ENCODE results near the gene PAMR1. TPM values are rescaled to one million over a fixed set of nuclear protein-coding genes. Genes with fewer than 3 reads are reported as not detected.

Gene PAMR1
- total RNA-seq, 1 experiment from 2014 or later: 1.1 TPM

GRCh38 chr11:35496416-35496815 lies 29.0 kb downstream of the PAMR1 start:
- no peaks in the 10 kb centered on the region for H3K9me2 ChIP-seq (ENCODE audit: insufficient read depth)
- H3K4me2 ChIP-seq: no peak overlapping the region
- no TSS peak for BruUV-seq (replicated peaks)
- H4K20me1 ChIP-seq (ENCODE audit: insufficient read depth): no peaks in the 10 kb centered on the region
- H2AFZ ChIP-seq: no peak overlapping the region
- H3K4me3 ChIP-seq: no peak overlapping the region
- no peaks in the 10 kb centered on the region for H3F3A ChIP-seq (ENCODE audit: insufficient read depth, low read depth)
- H3K27ac ChIP-seq: no peak overlapping the region
- no peaks in the 10 kb centered on the region for H3K79me2 ChIP-seq (ENCODE audit: low read depth)
- H3K27me3 ChIP-seq (ENCODE audit: insufficient read depth, low read depth): no peaks in the 10 kb centered on the region
- H3K4me1 ChIP-seq (replicated peaks; ENCODE audit: insufficient read depth): no peaks in the 10 kb centered on the region
- no peaks in the 10 kb centered on the region for H3K36me3 ChIP-seq (ENCODE audit: low read depth)
- DNase-seq: no peak
- intact Hi-C loops (cut with micrococcal nuclease; ENCODE audit: unreplicated experiment): no loop called here
- TF ChIP-seq CTCF (conservative IDR thresholded peaks at IDR 0.05) (no peak), EZH2 (IDR thresholded peaks at IDR 0.05; ENCODE audit: low read depth) (no peak)
- CTCF ChIA-PET: interaction anchor here (0.5 kb wide), 1 partner anchor 8 kb away, joined by 7 read pairs; no protein-coding TSS in a partner anchor
- no peaks in the 10 kb centered on the region for H3K9me3 ChIP-seq (ENCODE audit: insufficient read depth, low read depth)
- POLR2A ChIA-PET (ENCODE audit: unreplicated experiment): no interaction called here

- TF ChIP-seq CTCF (conservative IDR thresholded peaks at IDR 0.05) (no peak), EZH2 (IDR thresholded peaks at IDR 0.05; ENCODE audit: low read depth) (no peak)
- ChIA-PET POLR2A (ENCODE audit: unreplicated experiment) (no interaction called here), CTCF (no interaction called here)
- BruUV-seq (replicated peaks): no TSS peak
- no peak for DNase-seq
- Histone ChIP-seq H2AFZ (no peak overlapping the region), H3K4me3 (no peak overlapping the region), H3K9me2 (ENCODE audit: insufficient read depth) (no peaks in the 10 kb centered on the region), H3K27me3 (ENCODE audit: insufficient read depth, low read depth) (no peaks in the 10 kb centered on the region), H3F3A (ENCODE audit: insufficient read depth, low read depth) (no peaks in the 10 kb centered on the region), H3K4me2 (no peak overlapping the region), H3K9me3 (ENCODE audit: insufficient read depth, low read depth) (no peaks in the 10 kb centered on the region; the same call in 1 of the 2 replicates), H3K36me3 (ENCODE audit: low read depth) (no peaks in the 10 kb centered on the region), H4K20me1 (ENCODE audit: insufficient read depth) (no peaks in the 10 kb centered on the region), H3K4me1 (replicated peaks; ENCODE audit: insufficient read depth) (no peaks in the 10 kb centered on the region), H3K27ac (no peak overlapping the region), H3K79me2 (ENCODE audit: low read depth) (no peaks in the 10 kb centered on the region)
- intact Hi-C loops (cut with micrococcal nuclease; ENCODE audit: unreplicated experiment): no loop called here
Observed at GRCh38 chr11:35494957-35495490, 30.4 kb downstream of the PAMR1 start.

GRCh38 chr11:35491231-35491871 lies 34.1 kb downstream of the PAMR1 start:
- no peak overlapping the region for H3K27ac ChIP-seq
- no peaks in the 10 kb centered on the region for H3F3A ChIP-seq (ENCODE audit: insufficient read depth, low read depth)
- no peak overlapping the region for H3K4me2 ChIP-seq
- no peaks in the 10 kb centered on the region for H3K36me3 ChIP-seq (ENCODE audit: low read depth)
- ChIA-PET POLR2A (ENCODE audit: unreplicated experiment) (no interaction called here), CTCF (interaction anchor here (0.6 kb wide), 1 partner anchor 10 kb away, joined by 5 read pairs; no protein-coding TSS in a partner anchor)
- no peaks in the 10 kb centered on the region for H3K4me1 ChIP-seq (replicated peaks; ENCODE audit: insufficient read depth)
- H3K27me3 ChIP-seq (ENCODE audit: insufficient read depth, low read depth): no peaks in the 10 kb centered on the region
- peak; percentile 10 to 68 for DNase-seq
- H3K9me3 ChIP-seq (ENCODE audit: insufficient read depth, low read depth): no peaks in the 10 kb centered on the region; the same call in none of the 2 replicates
- H3K9me2 ChIP-seq (ENCODE audit: insufficient read depth): no peaks in the 10 kb centered on the region
- no peaks in the 10 kb centered on the region for H4K20me1 ChIP-seq (ENCODE audit: insufficient read depth)
- H2AFZ ChIP-seq: no peak overlapping the region
- H3K4me3 ChIP-seq: no peak overlapping the region
- TF ChIP-seq CTCF (conservative IDR thresholded peaks at IDR 0.05) (no peak), EZH2 (IDR thresholded peaks at IDR 0.05; ENCODE audit: low read depth) (no peak)
- intact Hi-C loops (cut with micrococcal nuclease; ENCODE audit: unreplicated experiment): no loop called here
- no peaks in the 10 kb centered on the region for H3K79me2 ChIP-seq (ENCODE audit: low read depth)
- BruUV-seq (replicated peaks): no TSS peak
